Activated CD4-positive, alpha-beta T cell treated with anti-CD3 and anti-CD28 coated beads, Interleukin-2, amount 50 U/mL, for 16 hours (primary cell): ENCODE measurements around the gene HEATR9.
A peak's percentile ranks its signal among the peaks of the same experiment; 100 is the strongest.

Experiments
- DNase-seq: peaks from one replicate; pipeline ENCODE4 v3.0.0-alpha.2; 2020

HEATR9 gene

GRCh38 chr17:35893751-35894150 is 25.1 kb upstream of the HEATR9 start:
- no peak for DNase-seq

GRCh38 chr17:35892091-35893035 is 23.7 kb upstream of the HEATR9 start:
- DNase-seq: peak; percentile 81

- no peak for DNase-seq
These were observed 22.6 kb upstream of the HEATR9 start for GRCh38 chr17:35891269-35891668.

GRCh38 chr17:35890774-35891155 is 22.1 kb upstream of the HEATR9 start:
- peak; percentile 82 for DNase-seq

- no peak for DNase-seq
These were observed 21.4 kb upstream of the HEATR9 start for GRCh38 chr17:35889818-35890773.

GRCh38 chr17:35889241-35889640 is 20.6 kb upstream of the HEATR9 start:
- DNase-seq: peak; percentile 79

GRCh38 chr17:35879773-35880654 is 11.3 kb upstream of the HEATR9 start, which contains the start of gene CCL5:
Gene CCL5 (minus strand): TSS chr17:35880360.
- peak; percentile 92 for DNase-seq

GRCh38 chr17:35878361-35878760 is 9.7 kb upstream of the HEATR9 start:
- no peak for DNase-seq

- no peak for DNase-seq
These were observed 8.8 kb upstream of the HEATR9 start for GRCh38 chr17:35877345-35878029.

- DNase-seq: no peak
These were observed 7.8 kb upstream of the HEATR9 start for GRCh38 chr17:35876534-35876933.

- no peak for DNase-seq
These were observed 7.1 kb upstream of the HEATR9 start for GRCh38 chr17:35875800-35876139.

- no peak for DNase-seq
These were observed 6.5 kb upstream of the HEATR9 start for GRCh38 chr17:35875072-35875799.

- DNase-seq: no peak
These were observed 3.7 kb upstream of the HEATR9 start for GRCh38 chr17:35872196-35872980.

- DNase-seq: no peak
These were observed 2.5 kb upstream of the HEATR9 start for GRCh38 chr17:35870906-35871819.

GRCh38 chr17:35867574-35867973 is 1.1 kb downstream of the HEATR9 start:
- DNase-seq: no peak

GRCh38 chr17:35866341-35866950 is 2.2 kb downstream of the HEATR9 start:
- no peak for DNase-seq

GRCh38 chr17:35865412-35866340 is 3.0 kb downstream of the HEATR9 start:
- peak; percentile 28 for DNase-seq

GRCh38 chr17:35864853-35865252 is 3.8 kb downstream of the HEATR9 start:
- no peak for DNase-seq
